Bronchial epithelial cell (primary cell): ENCODE results near the gene RAB11B. TPM values are rescaled to one million over a fixed set of nuclear protein-coding genes. Genes with fewer than 3 reads are reported as not detected.
"Not testable (repeated sequence)": the region's sequence is repeated elsewhere in the genome, so short reads cannot be mapped to it uniquely, and the experiment has no call there.

Experiments
- DNase-seq: peaks from one replicate; pipeline ENCODE4 v3.0.0-alpha.2; 2010; ENCODE audit warnings: low read depth
- FAIRE-seq: peaks from 2 replicates; lab custom pipeline; 2011; peaks lifted over from hg19 to GRCh38; lab: Jason Lieb, UNC
- H3K27me3 ChIP-seq: 2 replicates; pipeline ENCODE4 v1.5.1; 2011; ENCODE audit warnings: low read length; ENCODE audit not compliant: control insufficient read depth, insufficient read depth
- H3K36me3 ChIP-seq: 2 replicates; pipeline ENCODE4 v1.5.1; 2011; ENCODE audit warnings: low read length; ENCODE audit not compliant: control insufficient read depth, insufficient read depth
- H3K4me3 ChIP-seq: 2 replicates; pipeline ENCODE4 v1.5.1; 2011; ENCODE audit warnings: mild to moderate bottlenecking, low read depth, low read length, control low read depth
- CTCF ChIP-seq: IDR thresholded peaks from 2 replicates; pipeline ENCODE4 v1.5.1; 2011; ENCODE audit warnings: mild to moderate bottlenecking, moderate library complexity, low read length, control low read depth, inconsistent platforms; ENCODE audit not compliant: insufficient read depth, severe bottlenecking
- total RNA-seq: library from RNA; depleted of rRNA; stranded (reverse); fragments of >200 nt; gene quantifications from 2 replicates; pipeline ENCODE4 v1.2.1, GENCODE V29; 2014

Gene RAB11B
- total RNA-seq, 1 donor from 2014 or later = 21.1 TPM

GRCh38 chr19:8385103-8385502, 5.1 kb upstream of the RAB11B start:
- H3K4me3 ChIP-seq, DNase-seq, H3K36me3 ChIP-seq, FAIRE-seq, H3K27me3 ChIP-seq: not testable (repeated sequence)

DNA sequence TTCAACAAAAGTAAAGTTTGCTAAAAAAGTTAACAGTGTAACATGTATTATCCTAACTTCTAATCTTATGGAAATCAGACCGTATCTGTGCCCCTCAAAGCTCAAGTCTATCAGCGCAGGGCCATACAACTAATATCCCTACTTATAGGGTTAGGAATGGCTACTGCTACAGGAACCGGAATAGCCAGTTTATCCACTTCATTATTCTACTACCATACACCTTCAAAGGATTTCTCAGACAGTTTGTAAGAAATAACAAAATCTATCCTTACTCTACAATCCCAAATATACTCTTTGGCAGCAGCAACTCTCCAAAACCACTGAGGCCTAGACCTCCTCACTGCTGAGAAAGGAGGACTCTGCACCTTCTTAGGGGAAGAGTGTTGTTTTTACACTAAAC, 4.6 kb upstream of the RAB11B start:
- not testable (repeated sequence) for H3K36me3 ChIP-seq, H3K4me3 ChIP-seq, FAIRE-seq, H3K27me3 ChIP-seq
- peak; percentile 59 for DNase-seq

GRCh38 chr19:8386419-8386818, 3.7 kb upstream of the RAB11B start:
- not testable (repeated sequence) for DNase-seq, FAIRE-seq, H3K4me3 ChIP-seq, H3K36me3 ChIP-seq, H3K27me3 ChIP-seq

DNA sequence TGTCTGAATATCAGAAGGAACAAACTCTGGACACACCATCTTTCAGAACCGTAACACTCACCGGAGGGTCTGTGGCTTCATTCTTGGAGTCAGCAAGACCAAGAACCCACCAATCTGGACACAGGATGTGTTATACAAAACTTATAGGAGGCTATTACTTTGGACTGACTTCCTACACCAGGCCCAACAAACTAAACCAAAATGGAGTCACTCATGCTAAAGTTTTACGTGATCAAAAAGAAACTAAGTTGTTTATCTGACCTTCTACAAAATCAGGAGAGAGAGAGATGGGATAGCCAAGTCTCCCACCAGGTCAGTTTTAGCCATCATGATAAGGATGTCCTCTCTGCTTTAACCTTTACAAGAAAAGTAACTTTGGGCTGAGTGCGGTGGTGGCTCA, 3.2 kb upstream of the RAB11B start:
- FAIRE-seq (no peak), DNase-seq (no peak)
- no peak for TF ChIP-seq CTCF
- H3K27me3 ChIP-seq = no peaks in the 10 kb centered on the region
- no peak overlapping the region for H3K4me3 ChIP-seq
- H3K36me3 ChIP-seq = peaks cover 1% of the 10 kb centered on the region

GRCh38 chr19:8387688-8388611, 2.2 kb upstream of the RAB11B start:
- Histone ChIP-seq H3K36me3 (peaks cover 1% of the 10 kb centered on the region), H3K4me3 (no peak overlapping the region), H3K27me3 (no peaks in the 10 kb centered on the region)
- FAIRE-seq = no peak
- DNase-seq = no peak
- TF ChIP-seq CTCF = no peak

- no peak for TF ChIP-seq CTCF
- H3K36me3 ChIP-seq = peaks cover 3% of the 10 kb centered on the region
- FAIRE-seq (no peak), DNase-seq (no peak)
- H3K4me3 ChIP-seq = no peak overlapping the region
- no peaks in the 10 kb centered on the region for H3K27me3 ChIP-seq
Measured at GRCh38 chr19:8388612-8388958, 1.6 kb upstream of the RAB11B start.

- peak; percentile 77 for DNase-seq
- H3K27me3 ChIP-seq = no peaks in the 10 kb centered on the region
- peak overlapping the region; percentile 74 for H3K4me3 ChIP-seq
- FAIRE-seq = no peak
- no peak for TF ChIP-seq CTCF
- peaks cover 3% of the 10 kb centered on the region for H3K36me3 ChIP-seq
Measured at GRCh38 chr19:8390617-8390981, 439 bp downstream of the RAB11B start.
